Endometrial microvascular endothelial cells (primary cell): Measurements from ENCODE around the gene CDC42BPB. TPM values are rescaled to one million over a fixed set of nuclear protein-coding genes. Genes with fewer than 3 reads are reported as not detected.

Experiments used
- in situ Hi-C: cut with HindIII; loops from 2 replicates; pipeline ENCODE4 v1.10.0; 2017; ENCODE audit warnings: low sequenced_read_pairs, low pct_unique_long_range_greater_than_20kb; ENCODE audit errors: inconsistent ontology term
- total RNA-seq: library from RNA; depleted of rRNA; stranded (reverse); fragments of >200 nt; gene quantifications from one replicate; pipeline ENCODE4 v1.2.3, GENCODE V29; 2015; ENCODE audit errors: inconsistent ontology term

Gene CDC42BPB
- total RNA-seq, 1 donor from 2014 or later: 95.0 TPM

GRCh38 chr14:102942069-102942468 lies 115.3 kb downstream of the CDC42BPB start:
- in situ Hi-C loops: no loop called here

GRCh38 chr14:102941419-102942011 lies 115.8 kb downstream of the CDC42BPB start:
- in situ Hi-C loops: no loop called here

- in situ Hi-C loops: no loop called here
These were observed 116.5 kb downstream of the CDC42BPB start for GRCh38 chr14:102940729-102941362.

- in situ Hi-C loops: no loop called here
These were observed 117.4 kb downstream of the CDC42BPB start for GRCh38 chr14:102939820-102940561.

GRCh38 chr14:102939329-102939728 lies 118.0 kb downstream of the CDC42BPB start:
- in situ Hi-C loops: no loop called here

GRCh38 chr14:102938191-102938590 lies 119.2 kb downstream of the CDC42BPB start:
- in situ Hi-C loops: no loop called here

- in situ Hi-C loops: no loop called here
These were observed 119.8 kb downstream of the CDC42BPB start for GRCh38 chr14:102937331-102938175.

GRCh38 chr14:102935756-102936155 lies 121.6 kb downstream of the CDC42BPB start:
- in situ Hi-C loops: no loop called here

GRCh38 chr14:102933618-102934231 lies 123.6 kb downstream of the CDC42BPB start:
- in situ Hi-C loops: no loop called here

GRCh38 chr14:102932484-102933248 lies 124.7 kb downstream of the CDC42BPB start:
- in situ Hi-C loops: no loop called here

GRCh38 chr14:102931580-102932285 lies 125.6 kb downstream of the CDC42BPB start:
- in situ Hi-C loops: no loop called here

- in situ Hi-C loops: no loop called here
These were observed 126.4 kb downstream of the CDC42BPB start for GRCh38 chr14:102930753-102931579.

- in situ Hi-C loops: no loop called here
These were observed 127.1 kb downstream of the CDC42BPB start for GRCh38 chr14:102930138-102930752.

GRCh38 chr14:102929241-102930137 lies 127.9 kb downstream of the CDC42BPB start:
- in situ Hi-C loops: no loop called here

- in situ Hi-C loops: no loop called here
These were observed 128.7 kb downstream of the CDC42BPB start for GRCh38 chr14:102928412-102929240.
